ENCODE results near the gene PELI2.
"Not testable (repeated sequence)": the region's sequence is repeated elsewhere in the genome, so short reads cannot be mapped to it uniquely, and the experiment has no call there.

The PELI2 gene

GRCh38 chr14:56144176-56144575 is 26.0 kb downstream of the PELI2 start:
- DNase-seq: no peak

GRCh38 chr14:56145181-56145769 is 27.1 kb downstream of the PELI2 start:
- DNase-seq: no peak

DNA sequence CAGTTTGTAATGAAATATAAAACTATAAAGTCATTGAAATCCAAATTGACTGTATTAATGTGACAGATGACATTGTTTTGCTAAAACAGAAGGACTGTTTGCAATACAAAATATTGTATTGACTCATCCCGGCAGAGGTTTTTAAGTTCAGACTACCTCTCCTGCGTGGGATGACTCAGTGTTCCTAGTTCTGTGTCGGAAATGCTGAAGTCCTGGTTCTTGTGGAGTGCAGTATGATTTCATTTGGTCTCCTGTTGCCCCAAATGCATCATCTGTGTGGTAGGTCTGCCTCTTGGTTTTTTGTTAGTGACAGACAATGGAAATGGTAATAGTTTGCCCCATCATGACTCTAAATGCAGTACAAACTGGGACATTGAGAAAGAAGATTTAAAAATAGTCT is 27.8 kb downstream of the PELI2 start:
- DNase-seq: no peak

DNA sequence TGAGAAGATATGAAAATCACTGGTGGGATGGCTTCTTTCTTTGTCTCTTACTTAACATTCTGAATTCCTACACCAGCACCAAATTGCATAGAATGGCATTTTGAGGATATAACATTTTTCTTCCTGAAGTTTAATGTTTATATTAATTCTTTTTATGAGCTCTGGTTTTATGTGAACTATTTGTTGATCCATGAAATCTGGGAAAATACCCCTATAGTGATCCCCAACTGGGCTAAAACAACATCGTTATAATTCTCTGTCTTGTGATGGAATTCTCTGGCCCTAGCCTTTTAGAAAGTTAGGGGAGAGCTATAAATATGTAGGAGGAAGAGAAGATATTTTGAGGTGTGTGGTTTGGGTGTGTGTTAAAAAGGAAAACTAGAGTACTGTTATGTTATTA is 29.2 kb downstream of the PELI2 start:
- no peak for DNase-seq

DNA sequence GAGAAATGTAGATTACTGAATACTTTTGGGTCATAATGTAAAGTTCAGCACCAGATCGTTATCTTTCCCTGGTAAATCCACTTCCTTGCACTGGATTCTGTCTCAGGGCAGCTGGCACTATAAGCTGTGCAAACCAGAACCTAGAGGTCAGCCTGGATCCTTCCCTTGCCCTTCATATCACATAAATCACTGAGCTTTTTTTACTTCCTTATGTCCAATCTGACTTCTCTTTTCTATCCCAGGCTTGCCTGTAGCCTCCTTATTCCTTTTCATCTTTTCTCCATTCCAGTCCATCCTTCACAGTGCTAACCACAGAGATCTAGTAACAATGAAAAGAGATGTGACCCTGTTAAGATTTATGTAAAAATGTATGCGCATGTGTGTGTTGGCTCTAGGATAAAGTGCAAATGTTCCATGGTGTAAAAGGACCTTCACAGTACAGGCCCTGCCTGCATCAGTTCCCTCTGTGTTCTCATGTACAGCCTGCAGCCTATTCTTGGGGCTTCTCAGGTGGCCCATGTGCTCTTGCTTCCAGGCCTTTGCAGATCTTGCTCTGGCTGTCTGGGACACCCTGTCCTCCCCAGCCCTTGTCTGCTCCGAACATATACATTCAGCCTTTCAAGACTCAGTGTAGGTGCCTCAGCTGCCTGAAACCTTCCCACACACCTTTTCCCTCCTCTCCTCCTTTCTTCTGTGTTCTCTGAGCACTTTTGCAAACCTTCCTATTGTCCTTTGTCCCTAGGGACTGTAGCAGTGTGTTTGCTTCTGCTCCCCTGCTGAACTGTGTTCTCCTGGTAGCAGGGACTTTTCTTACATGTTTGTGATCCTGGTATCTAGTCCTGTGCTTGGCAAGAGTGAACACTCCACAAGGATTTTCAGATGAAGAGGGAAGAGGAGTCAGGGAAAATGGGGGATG is 30.0 kb downstream of the PELI2 start:
- DNase-seq: no peak

- DNase-seq: no peak
These were observed 30.9 kb downstream of the PELI2 start for GRCh38 chr14:56149151-56149550.

DNA sequence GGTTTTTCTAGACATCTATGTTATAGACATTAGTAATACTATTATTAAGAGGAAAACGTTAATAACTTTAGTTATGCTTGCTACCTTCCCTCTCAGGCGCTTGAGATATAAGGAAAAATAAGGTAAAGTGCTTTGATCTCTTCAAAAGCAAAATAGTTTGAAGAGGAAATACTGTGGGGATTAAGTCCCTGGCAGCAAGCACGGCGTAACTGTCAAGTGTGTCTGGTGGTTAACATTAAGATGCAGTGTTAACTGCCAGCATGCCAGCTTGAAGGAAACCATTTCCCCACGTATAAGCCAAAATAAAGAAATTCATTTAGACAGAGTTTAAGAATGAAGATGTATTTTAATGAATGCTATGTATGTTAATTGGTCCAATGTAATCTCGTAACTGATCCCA is 31.8 kb downstream of the PELI2 start:
- DNase-seq: no peak

- DNase-seq: peak in 1 of 2 donors; percentile 29
These were observed 32.6 kb downstream of the PELI2 start for GRCh38 chr14:56150645-56151345.

DNA sequence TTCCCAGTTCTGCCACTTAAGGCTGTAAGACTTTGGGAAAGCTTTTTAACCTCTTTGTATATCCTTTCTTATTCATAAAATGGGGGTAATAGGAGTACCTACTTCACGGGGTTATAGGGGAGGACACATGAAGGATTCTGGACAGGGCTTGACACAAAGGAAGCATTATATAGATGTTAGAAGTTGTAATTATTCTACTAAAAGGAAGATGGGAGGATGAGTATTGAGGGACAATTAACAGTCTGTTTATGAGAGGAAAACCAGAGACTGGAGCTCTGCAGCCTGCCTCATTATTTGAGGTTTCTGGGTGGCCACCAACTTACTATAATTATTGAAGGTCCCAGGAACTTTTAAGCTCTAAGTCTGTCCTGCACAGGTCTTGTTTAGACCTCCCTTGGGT is 34.0 kb downstream of the PELI2 start:
- DNase-seq: no peak

GRCh38 chr14:56153267-56153666 is 35.1 kb downstream of the PELI2 start:
- DNase-seq: no peak

DNA sequence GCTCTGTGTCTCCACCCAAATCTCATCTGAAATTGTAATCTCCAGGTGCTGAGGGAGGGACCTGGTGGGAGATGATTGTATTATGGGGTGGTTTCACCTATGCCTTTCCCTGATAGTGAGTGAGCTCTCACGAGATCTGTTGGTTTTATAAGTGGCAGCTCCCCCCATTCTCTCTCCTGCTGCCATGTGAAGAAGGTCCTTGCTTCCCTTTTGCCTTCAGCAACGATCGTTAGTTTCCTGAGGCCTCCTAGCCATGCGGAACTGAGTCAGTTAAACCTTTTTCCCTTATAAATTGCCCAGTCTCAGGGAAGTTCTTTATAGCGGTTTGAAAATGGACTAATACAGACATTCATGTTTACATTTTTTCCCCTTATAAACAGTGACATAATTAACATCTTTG is 36.1 kb downstream of the PELI2 start:
- DNase-seq: no peak

DNA sequence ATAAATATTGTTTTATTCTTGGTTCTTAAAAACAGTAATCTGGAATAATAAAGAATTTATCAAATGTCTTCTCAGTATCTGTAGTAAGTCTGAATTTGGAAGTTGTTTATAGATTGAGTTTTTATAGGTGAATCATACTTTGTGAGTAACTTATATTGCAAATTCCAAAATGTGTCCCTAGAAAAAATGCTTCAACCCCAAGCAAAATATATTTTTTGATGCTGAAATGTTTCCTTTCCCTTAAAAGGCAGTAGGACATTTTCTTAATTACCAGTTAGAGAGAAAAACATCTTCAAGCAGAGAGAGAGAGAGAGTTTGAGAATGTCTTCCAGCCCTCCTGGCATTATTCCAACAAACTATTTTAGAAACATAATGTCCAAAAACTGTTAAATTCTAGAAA is 37.9 kb downstream of the PELI2 start:
- no peak for DNase-seq

DNA sequence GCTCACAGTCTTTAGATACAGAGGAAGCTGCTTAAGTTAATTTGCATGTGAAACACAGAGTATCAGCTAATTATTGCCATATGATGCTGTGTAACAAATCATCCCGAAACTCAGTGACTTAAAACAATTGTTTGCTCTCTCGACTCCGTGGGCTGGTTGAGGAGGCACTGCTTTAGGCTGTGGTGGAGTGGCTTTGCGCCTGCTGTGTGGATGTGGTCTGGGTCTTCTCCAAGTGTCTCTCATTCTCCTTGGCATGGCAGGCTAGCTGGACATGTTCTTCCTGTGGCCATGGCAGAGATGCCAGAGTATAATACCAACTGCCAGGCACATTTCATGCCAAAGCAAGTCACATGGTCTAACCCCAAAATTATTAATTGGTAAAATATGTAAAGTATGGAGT is 40.9 kb downstream of the PELI2 start:
- no peak for DNase-seq

- no peak for DNase-seq
These were observed 41.9 kb downstream of the PELI2 start for GRCh38 chr14:56160088-56160487.

DNA sequence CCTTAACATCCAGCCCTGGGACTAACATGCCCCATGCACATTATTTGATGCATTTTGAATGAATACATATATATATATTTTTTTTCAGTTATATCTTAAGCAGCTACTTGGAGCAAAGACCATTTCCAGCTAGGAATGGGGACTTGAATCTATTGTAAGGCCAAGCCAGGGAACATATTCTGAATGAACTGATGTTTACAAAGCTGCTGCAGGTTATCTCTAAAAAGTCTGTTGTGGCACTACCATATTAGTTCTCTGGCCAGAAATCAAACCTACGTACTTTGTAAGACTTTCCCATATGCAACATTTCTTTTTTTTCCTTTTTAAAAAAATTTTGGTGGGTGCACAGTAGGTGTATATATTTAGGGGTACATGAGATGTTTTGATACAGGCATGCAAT is 43.4 kb downstream of the PELI2 start:
- DNase-seq: no peak

GRCh38 chr14:56162476-56162875 is 44.3 kb downstream of the PELI2 start:
- no peak for DNase-seq

DNA sequence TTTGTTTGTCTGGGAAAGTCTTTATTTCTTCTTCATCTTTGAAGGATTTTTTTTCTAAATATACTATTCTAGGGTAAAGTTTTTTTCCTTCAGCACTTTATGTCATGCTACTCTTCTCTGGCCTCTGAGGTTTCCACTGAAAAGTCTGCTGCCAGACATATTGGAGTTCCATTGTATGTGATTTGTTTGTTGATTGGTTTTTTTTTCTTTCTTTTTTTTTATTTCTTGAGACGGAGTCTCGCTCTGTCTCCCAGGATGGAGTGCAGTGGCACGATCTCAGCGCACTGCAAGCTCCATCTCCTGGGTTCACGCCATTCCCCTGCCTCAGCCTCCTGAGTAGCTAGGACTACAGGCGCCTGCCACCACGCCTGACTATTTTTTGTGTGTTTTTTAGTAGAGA is 48.4 kb downstream of the PELI2 start:
- DNase-seq: not testable (repeated sequence)

DNA sequence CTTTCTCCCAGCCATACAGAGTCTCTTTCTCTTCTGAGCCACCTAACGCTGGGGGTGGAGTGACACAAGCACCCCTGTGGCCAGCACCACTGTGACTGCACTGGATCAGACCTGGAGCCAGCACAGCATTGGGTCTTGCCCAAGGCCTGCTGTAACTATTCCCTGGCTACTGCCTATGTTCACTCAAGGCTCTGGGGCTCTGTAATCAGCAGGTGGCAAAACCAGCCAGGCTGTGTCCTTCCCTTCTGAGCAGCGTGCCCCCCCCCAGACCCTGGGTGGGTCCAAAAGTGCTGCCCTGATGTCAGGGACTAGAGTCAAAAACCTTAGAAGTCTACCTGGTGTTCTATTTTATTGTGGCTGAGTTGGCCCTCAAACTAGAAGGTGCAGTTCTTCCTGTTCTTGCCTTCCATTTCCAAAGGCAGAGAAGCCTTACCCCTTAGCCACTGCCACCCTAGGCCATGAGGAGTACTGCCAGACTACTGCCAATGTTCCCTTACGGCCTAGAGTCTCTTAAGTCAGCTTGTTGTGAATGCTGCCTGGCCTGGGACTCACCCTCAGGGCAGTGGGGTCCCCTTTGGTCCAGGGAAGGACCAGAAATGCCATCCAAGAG is 49.9 kb downstream of the PELI2 start:
- no peak for DNase-seq

- DNase-seq: no peak
These were observed 51.8 kb downstream of the PELI2 start for GRCh38 chr14:56170028-56170427.

DNA sequence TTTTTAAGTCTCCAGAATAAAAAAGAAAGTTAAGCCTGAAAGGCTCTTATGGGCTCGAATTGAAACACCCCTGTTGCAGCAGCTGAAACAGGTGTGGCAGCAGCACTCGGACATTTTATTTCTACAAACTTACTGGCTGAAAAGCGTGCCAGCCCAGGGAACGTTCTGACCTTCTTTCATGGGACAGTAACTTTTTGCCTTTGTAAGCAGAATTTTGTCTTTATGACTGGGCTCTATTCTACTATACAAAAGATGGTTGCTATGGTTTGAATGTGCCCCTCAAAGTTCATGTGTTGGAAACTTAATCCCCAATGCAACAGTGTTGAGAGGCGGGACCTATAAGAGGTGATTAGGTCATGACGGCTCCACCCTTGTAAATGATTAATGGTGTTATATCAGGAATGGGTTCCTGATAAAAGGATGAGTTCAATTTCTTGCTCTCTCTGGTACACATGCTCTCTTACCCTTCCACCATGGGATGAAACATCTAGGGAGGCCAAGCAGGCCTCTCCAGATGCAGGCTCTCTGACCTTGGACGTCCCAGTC is 52.7 kb downstream of the PELI2 start:
- DNase-seq: no peak

- DNase-seq: no peak
These were observed 53.9 kb downstream of the PELI2 start for GRCh38 chr14:56172074-56172473.

DNA sequence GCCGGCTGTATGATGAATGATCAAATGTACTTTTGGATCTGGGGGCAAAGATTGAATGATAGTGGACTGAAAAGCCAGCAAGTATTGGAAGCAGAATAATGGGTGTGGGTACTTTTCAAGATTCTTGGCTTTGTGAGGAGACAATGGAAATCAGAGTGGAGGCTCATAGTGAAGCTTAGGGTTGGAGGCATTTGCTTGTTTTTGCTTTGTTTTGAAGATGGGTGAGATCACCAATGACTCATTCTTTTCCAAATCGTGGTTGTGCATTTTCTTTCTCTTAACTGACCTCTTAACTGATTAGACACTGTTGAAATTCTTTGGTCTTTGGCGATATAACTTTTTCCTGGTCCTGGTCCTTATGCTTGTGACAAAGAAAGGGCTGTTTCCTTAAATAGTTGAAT is 54.4 kb downstream of the PELI2 start:
- DNase-seq: no peak

DNA sequence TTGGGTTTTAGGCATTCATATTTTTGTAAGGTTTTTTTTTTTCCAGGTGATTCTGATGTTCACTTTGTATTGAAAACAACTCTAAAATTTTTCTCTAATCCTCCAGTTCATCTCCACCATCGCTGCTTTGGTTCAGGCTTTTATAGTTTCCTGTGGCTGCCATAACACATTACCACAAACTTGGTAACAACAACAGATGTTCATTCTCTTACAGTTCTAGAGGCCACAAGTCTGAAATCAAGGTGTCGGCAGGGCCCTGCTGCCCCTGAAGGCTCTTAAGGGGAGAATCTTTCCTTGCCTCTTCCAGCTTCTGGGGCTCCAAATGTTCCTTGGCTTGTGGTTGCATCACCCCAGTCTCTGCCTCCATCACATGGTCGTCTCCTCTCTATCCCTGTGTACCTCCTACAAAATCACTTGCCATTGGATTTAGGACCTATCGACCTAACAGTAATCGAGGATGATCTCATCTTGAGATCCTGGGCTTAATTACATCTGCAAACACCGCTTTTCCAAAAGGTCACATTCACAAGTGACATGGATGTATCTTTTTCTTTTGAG is 55.2 kb downstream of the PELI2 start:
- DNase-seq: no peak
